HL-60 (cell line): Measurements from ENCODE around the gene PARP8.
A peak's percentile ranks its signal among the peaks of the same experiment; 100 is the strongest.

Experiments
- CTCF ChIP-seq: IDR thresholded peaks from one replicate; pipeline ENCODE4 v1.5.1; 2011; ENCODE audit warnings: low read length, control low read depth, inconsistent platforms; ENCODE audit not compliant: insufficient read depth
- GABPA ChIP-seq: IDR thresholded peaks from 2 replicates; pipeline ENCODE4 v1.6.1; 2012; ENCODE audit warnings: low read depth
- POLR2AphosphoS5 ChIP-seq: IDR thresholded peaks from 2 replicates; pipeline ENCODE4 v1.6.1; 2012; ENCODE audit warnings: low read depth
- SPI1 ChIP-seq: IDR thresholded peaks from 2 replicates; pipeline ENCODE4 v1.6.1; 2012; ENCODE audit warnings: low read depth, mild to moderate bottlenecking, borderline replicate concordance
- TF ChIP-seq, protein P1 (sequence below): IDR thresholded peaks from 2 replicates; pipeline ENCODE4 v1.6.1; 2012; ENCODE audit warnings: low read depth; ENCODE audit not compliant: insufficient replicate concordance

DNA sequence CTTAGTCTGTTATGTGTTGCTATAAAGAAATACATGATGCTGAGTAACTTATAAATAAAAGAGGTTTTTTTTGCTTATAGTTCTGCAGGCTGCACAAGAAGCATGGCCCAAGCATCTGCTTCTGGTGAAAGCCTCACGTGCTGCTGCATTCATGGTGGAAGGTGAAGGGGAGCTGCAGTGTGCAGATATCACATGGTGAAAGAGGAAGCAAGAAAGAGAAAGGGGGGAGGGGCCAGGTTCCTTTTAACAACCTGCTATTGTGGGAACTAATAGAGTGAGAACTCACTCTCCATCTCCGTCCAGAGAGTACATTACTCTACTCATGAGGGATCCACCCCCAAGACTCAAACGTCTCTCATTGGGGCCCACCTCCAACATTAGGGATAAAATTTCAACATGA, 12.5 kb upstream of the PARP8 start:
- TF ChIP-seq CTCF, result no peak
- peak; percentile 57 for TF ChIP-seq POLR2AphosphoS5
- TF ChIP-seq, protein P1, sequence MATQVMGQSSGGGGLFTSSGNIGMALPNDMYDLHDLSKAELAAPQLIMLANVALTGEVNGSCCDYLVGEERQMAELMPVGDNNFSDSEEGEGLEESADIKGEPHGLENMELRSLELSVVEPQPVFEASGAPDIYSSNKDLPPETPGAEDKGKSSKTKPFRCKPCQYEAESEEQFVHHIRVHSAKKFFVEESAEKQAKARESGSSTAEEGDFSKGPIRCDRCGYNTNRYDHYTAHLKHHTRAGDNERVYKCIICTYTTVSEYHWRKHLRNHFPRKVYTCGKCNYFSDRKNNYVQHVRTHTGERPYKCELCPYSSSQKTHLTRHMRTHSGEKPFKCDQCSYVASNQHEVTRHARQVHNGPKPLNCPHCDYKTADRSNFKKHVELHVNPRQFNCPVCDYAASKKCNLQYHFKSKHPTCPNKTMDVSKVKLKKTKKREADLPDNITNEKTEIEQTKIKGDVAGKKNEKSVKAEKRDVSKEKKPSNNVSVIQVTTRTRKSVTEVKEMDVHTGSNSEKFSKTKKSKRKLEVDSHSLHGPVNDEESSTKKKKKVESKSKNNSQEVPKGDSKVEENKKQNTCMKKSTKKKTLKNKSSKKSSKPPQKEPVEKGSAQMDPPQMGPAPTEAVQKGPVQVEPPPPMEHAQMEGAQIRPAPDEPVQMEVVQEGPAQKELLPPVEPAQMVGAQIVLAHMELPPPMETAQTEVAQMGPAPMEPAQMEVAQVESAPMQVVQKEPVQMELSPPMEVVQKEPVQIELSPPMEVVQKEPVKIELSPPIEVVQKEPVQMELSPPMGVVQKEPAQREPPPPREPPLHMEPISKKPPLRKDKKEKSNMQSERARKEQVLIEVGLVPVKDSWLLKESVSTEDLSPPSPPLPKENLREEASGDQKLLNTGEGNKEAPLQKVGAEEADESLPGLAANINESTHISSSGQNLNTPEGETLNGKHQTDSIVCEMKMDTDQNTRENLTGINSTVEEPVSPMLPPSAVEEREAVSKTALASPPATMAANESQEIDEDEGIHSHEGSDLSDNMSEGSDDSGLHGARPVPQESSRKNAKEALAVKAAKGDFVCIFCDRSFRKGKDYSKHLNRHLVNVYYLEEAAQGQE, result no peak
- no peak for TF ChIP-seq SPI1
- no peak for TF ChIP-seq GABPA
